ENCODE results near the gene EXOC3.
A peak's percentile ranks its signal among the peaks of the same experiment; 100 is the strongest.

Gene EXOC3

GRCh38 chr5:515273-515836 lies 72.4 kb downstream of the EXOC3 start:
- H3K27me3 ChIP-seq (ENCODE audit: insufficient read depth, poor library complexity, severe bottlenecking) = peaks cover 63% of the 10 kb centered on the region
- no peaks in the 10 kb centered on the region for H3K9me3 ChIP-seq (ENCODE audit: severe bottlenecking)
- no peaks in the 10 kb centered on the region for H3K4me1 ChIP-seq (ENCODE audit: insufficient read depth, poor library complexity, severe bottlenecking)
- no peak overlapping the region for H3K4me3 ChIP-seq (ENCODE audit: severe bottlenecking)
- H3K27ac ChIP-seq (ENCODE audit: poor library complexity, severe bottlenecking) = no peak overlapping the region
- no peaks in the 10 kb centered on the region for H3K36me3 ChIP-seq (ENCODE audit: low read depth)
- ATAC-seq (ENCODE audit: low read depth) (peak; percentile 26; the same call in 2 of the 3 replicates), DNase-seq (ENCODE audit: low spot score) (no peak)
- TF ChIP-seq CTCF (IDR thresholded peaks at IDR 0.05; ENCODE audit: poor library complexity, severe bottlenecking) = no peak

GRCh38 chr5:516338-516925 lies 73.5 kb downstream of the EXOC3 start:
- H3K9me3 ChIP-seq (ENCODE audit: severe bottlenecking) = no peaks in the 10 kb centered on the region
- peaks cover 64% of the 10 kb centered on the region for H3K27me3 ChIP-seq (ENCODE audit: insufficient read depth, poor library complexity, severe bottlenecking)
- H3K4me1 ChIP-seq (ENCODE audit: insufficient read depth, poor library complexity, severe bottlenecking) = no peaks in the 10 kb centered on the region
- DNase-seq (ENCODE audit: low spot score) (no peak), ATAC-seq (ENCODE audit: low read depth) (peak; percentile 43; the same call in 2 of the 3 replicates)
- no peak for TF ChIP-seq CTCF (IDR thresholded peaks at IDR 0.05; ENCODE audit: poor library complexity, severe bottlenecking)
- H3K4me3 ChIP-seq (ENCODE audit: severe bottlenecking) = no peak overlapping the region
- no peaks in the 10 kb centered on the region for H3K36me3 ChIP-seq (ENCODE audit: low read depth)
- H3K27ac ChIP-seq (ENCODE audit: poor library complexity, severe bottlenecking) = no peak overlapping the region
